HL-60 (cell line): ENCODE data around the gene LRRC8A.

Experiments
- DNase-seq, 2 experiments: peaks; one replicate each; pipeline ENCODE4 v3.0.0-alpha.2; 2010 to 2020; ENCODE audit warnings: low read depth in 1 of 2, low spot score in 1 of 2
- H3K27ac ChIP-seq: fragments of 250-450 bp; sonication (Bioruptor Pico); replicated peaks from 2 replicates; pipeline ENCODE4 v1.5.1; 2020; ENCODE audit warnings: mild to moderate bottlenecking, moderate library complexity
- H3K27me3 ChIP-seq: fragments of 250-450 bp; sonication (Bioruptor Pico); 2 replicates; pipeline ENCODE4 v1.5.1; 2021; ENCODE audit warnings: mild to moderate bottlenecking, moderate library complexity; ENCODE audit not compliant: insufficient read depth, poor library complexity, severe bottlenecking
- H3K4me3 ChIP-seq: replicated peaks from 2 replicates; pipeline ENCODE4 v1.5.1; 2011; ENCODE audit warnings: mild to moderate bottlenecking, control low read depth, low read length; ENCODE audit not compliant: insufficient read depth
- GABPA ChIP-seq: IDR thresholded peaks from 2 replicates; pipeline ENCODE4 v1.6.1; 2012; ENCODE audit warnings: low read depth
- POLR2AphosphoS5 ChIP-seq: IDR thresholded peaks from 2 replicates; pipeline ENCODE4 v1.6.1; 2012; ENCODE audit warnings: low read depth
- REST ChIP-seq: IDR thresholded peaks from 2 replicates; pipeline ENCODE4 v1.6.1; 2012; ENCODE audit warnings: low read depth; ENCODE audit not compliant: insufficient replicate concordance
- SPI1 ChIP-seq: IDR thresholded peaks from 2 replicates; pipeline ENCODE4 v1.6.1; 2012; ENCODE audit warnings: low read depth, mild to moderate bottlenecking, borderline replicate concordance
- TF ChIP-seq, protein P1 (sequence below): IDR thresholded peaks from one replicate; pipeline ENCODE4 v1.5.1; 2011; ENCODE audit warnings: low read length, control low read depth, inconsistent platforms; ENCODE audit not compliant: insufficient read depth

Gene LRRC8A

GRCh38 chr9:128901822-128902221 is 19.9 kb downstream of the LRRC8A start:
- H3K27ac ChIP-seq: peak overlapping the region; percentile 57

GRCh38 chr9:128902351-128903078 is 20.6 kb downstream of the LRRC8A start:
- H3K27ac ChIP-seq: peak overlapping the region; percentile 57
- H3K27me3 ChIP-seq: no peaks in the 10 kb centered on the region
- H3K4me3 ChIP-seq: no peak overlapping the region
- no peak for TF ChIP-seq REST
- TF ChIP-seq GABPA: peak; percentile 24; the same call in 1 of the 2 replicates
- TF ChIP-seq POLR2AphosphoS5: peak; percentile 50
- DNase-seq: peak; percentile 50 to 84

More at GRCh38 chr9:128901822-128902221, 19.9 kb downstream of the LRRC8A start:
- no peaks in the 10 kb centered on the region for H3K27me3 ChIP-seq
- H3K4me3 ChIP-seq: no peak overlapping the region
- no peak for DNase-seq
- TF ChIP-seq SPI1 (no peak), GABPA (no peak), POLR2AphosphoS5 (no peak), REST (no peak)
- TF ChIP-seq, protein P1, sequence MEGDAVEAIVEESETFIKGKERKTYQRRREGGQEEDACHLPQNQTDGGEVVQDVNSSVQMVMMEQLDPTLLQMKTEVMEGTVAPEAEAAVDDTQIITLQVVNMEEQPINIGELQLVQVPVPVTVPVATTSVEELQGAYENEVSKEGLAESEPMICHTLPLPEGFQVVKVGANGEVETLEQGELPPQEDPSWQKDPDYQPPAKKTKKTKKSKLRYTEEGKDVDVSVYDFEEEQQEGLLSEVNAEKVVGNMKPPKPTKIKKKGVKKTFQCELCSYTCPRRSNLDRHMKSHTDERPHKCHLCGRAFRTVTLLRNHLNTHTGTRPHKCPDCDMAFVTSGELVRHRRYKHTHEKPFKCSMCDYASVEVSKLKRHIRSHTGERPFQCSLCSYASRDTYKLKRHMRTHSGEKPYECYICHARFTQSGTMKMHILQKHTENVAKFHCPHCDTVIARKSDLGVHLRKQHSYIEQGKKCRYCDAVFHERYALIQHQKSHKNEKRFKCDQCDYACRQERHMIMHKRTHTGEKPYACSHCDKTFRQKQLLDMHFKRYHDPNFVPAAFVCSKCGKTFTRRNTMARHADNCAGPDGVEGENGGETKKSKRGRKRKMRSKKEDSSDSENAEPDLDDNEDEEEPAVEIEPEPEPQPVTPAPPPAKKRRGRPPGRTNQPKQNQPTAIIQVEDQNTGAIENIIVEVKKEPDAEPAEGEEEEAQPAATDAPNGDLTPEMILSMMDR: no peak

DNA sequence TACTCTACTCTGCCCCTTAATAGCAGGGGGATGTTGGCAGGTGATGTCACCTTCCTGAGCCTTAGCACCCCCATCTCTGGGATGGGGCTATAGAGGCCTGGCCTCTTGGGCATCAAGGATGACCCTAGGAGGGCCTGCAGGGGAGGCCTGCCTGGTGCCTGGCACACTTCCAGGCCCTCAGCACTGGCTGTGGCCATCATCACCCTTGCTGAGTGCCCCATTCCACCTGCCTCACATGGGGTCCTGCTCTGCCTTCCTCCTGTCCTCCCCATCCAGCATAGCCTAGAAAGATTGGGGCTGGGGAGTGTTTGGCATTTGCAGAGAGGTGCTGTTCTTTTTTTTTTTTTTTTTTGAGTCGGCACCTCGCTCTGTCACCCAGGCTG is 21.1 kb downstream of the LRRC8A start:
- TF ChIP-seq, protein P1: no peak
- TF ChIP-seq REST: no peak
- no peak for TF ChIP-seq POLR2AphosphoS5
- no peak for TF ChIP-seq GABPA
- no peak for TF ChIP-seq SPI1
- DNase-seq: no peak
- peak overlapping the region; percentile 57 for H3K27ac ChIP-seq

More for the DNA sequence above, 21.1 kb downstream of the LRRC8A start:
- Histone ChIP-seq H3K4me3 (no peak overlapping the region), H3K27me3 (no peaks in the 10 kb centered on the region)
